ENCODE data around the gene FSHR. TPM values are rescaled to one million over a fixed set of nuclear protein-coding genes. Genes with fewer than 3 reads are reported as not detected.

Gene FSHR
- total RNA-seq, 1 donor from 2014 or later = 0.30 TPM

GRCh38 chr2:48968011-48968410 lies 186.3 kb downstream of the FSHR start:
- Mint-ChIP-seq H3K36me3 (ENCODE audit: low read depth, unreplicated experiment) (no peaks in the 10 kb centered on the region), H3K9me3 (ENCODE audit: unreplicated experiment) (no peaks in the 10 kb centered on the region), H3K4me3 (ENCODE audit: unreplicated experiment) (no peak overlapping the region), H3K4me1 (ENCODE audit: low read depth, unreplicated experiment) (no peaks in the 10 kb centered on the region), H3K27ac (ENCODE audit: unreplicated experiment) (no peak overlapping the region), H3K27me3 (ENCODE audit: low read depth, unreplicated experiment) (no peaks in the 10 kb centered on the region)
- H3K4me1 ChIP-seq (ENCODE audit: insufficient read depth, low read length) = no peaks in the 10 kb centered on the region
- H3K9ac ChIP-seq (ENCODE audit: low read length) = no peak overlapping the region
- H3K79me2 ChIP-seq (ENCODE audit: insufficient read depth, low read length) = no peaks in the 10 kb centered on the region
- no peak overlapping the region for H3K27ac ChIP-seq (ENCODE audit: low read depth, low read length)
- no peaks in the 10 kb centered on the region for H3K9me3 ChIP-seq (ENCODE audit: insufficient read depth, low read depth, low read length)
- H3K4me2 ChIP-seq (ENCODE audit: low read length) = no peak overlapping the region
- H2AFZ ChIP-seq (ENCODE audit: low read depth, low read length) = no peak overlapping the region
- no peak overlapping the region for H3K4me3 ChIP-seq (ENCODE audit: insufficient read depth, low read depth, low read length)
- H4K20me1 ChIP-seq (ENCODE audit: insufficient read depth, low read length) = no peaks in the 10 kb centered on the region
- no peak for DNase-seq (ENCODE audit: low read depth)
- H3K36me3 ChIP-seq (ENCODE audit: insufficient read depth, low read length) = no peaks in the 10 kb centered on the region
- FAIRE-seq = no peak
- TF ChIP-seq EZH2 (IDR thresholded peaks at IDR 0.05; ENCODE audit: insufficient read depth, low read length) = no peak
- TF ChIP-seq, protein P1, sequence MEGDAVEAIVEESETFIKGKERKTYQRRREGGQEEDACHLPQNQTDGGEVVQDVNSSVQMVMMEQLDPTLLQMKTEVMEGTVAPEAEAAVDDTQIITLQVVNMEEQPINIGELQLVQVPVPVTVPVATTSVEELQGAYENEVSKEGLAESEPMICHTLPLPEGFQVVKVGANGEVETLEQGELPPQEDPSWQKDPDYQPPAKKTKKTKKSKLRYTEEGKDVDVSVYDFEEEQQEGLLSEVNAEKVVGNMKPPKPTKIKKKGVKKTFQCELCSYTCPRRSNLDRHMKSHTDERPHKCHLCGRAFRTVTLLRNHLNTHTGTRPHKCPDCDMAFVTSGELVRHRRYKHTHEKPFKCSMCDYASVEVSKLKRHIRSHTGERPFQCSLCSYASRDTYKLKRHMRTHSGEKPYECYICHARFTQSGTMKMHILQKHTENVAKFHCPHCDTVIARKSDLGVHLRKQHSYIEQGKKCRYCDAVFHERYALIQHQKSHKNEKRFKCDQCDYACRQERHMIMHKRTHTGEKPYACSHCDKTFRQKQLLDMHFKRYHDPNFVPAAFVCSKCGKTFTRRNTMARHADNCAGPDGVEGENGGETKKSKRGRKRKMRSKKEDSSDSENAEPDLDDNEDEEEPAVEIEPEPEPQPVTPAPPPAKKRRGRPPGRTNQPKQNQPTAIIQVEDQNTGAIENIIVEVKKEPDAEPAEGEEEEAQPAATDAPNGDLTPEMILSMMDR (IDR thresholded peaks at IDR 0.05; ENCODE audit: insufficient read depth, low read depth, low read length) = no peak
- H3K27me3 ChIP-seq (ENCODE audit: insufficient read depth, low read length) = no peaks in the 10 kb centered on the region

DNA sequence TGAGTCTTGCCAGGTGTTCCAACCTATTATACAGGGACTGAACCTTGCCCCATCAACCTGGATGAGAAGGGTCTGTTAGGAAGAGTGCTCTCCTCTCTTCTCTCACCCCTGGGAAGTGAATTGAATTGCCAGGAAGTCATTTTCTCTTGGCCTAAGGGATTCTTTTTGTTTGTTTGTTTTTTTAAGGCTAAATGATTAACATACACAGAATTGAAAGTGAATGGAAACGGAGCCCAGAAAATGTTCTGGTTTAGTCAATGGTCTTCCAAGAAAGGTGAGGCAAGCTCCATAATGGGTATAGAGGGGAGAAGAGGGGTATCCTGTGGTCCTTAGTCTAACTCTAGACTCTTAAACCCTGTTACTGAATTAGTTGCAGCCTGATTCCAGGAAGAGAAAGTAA lies 189.1 kb downstream of the FSHR start:
- Histone ChIP-seq H3K4me2 (ENCODE audit: low read length) (no peak overlapping the region), H3K27me3 (ENCODE audit: insufficient read depth, low read length) (no peaks in the 10 kb centered on the region), H3K36me3 (ENCODE audit: insufficient read depth, low read length) (no peaks in the 10 kb centered on the region), H4K20me1 (ENCODE audit: insufficient read depth, low read length) (no peaks in the 10 kb centered on the region), H3K4me1 (ENCODE audit: insufficient read depth, low read length) (no peaks in the 10 kb centered on the region), H2AFZ (ENCODE audit: low read depth, low read length) (no peak overlapping the region), H3K79me2 (ENCODE audit: insufficient read depth, low read length) (no peaks in the 10 kb centered on the region), H3K4me3 (ENCODE audit: insufficient read depth, low read depth, low read length) (no peak overlapping the region), H3K9me3 (ENCODE audit: insufficient read depth, low read depth, low read length) (no peaks in the 10 kb centered on the region), H3K9ac (ENCODE audit: low read length) (no peak overlapping the region), H3K27ac (ENCODE audit: low read depth, low read length) (no peak overlapping the region)
- Mint-ChIP-seq H3K36me3 (ENCODE audit: low read depth, unreplicated experiment) (no peaks in the 10 kb centered on the region), H3K4me1 (ENCODE audit: low read depth, unreplicated experiment) (no peaks in the 10 kb centered on the region), H3K4me3 (ENCODE audit: unreplicated experiment) (no peak overlapping the region), H3K27me3 (ENCODE audit: low read depth, unreplicated experiment) (no peaks in the 10 kb centered on the region), H3K9me3 (ENCODE audit: unreplicated experiment) (peaks cover 2% of the 10 kb centered on the region), H3K27ac (ENCODE audit: unreplicated experiment) (no peak overlapping the region)
- no peak for TF ChIP-seq EZH2 (IDR thresholded peaks at IDR 0.05; ENCODE audit: insufficient read depth, low read length)
- TF ChIP-seq, protein P1 (IDR thresholded peaks at IDR 0.05; ENCODE audit: insufficient read depth, low read depth, low read length) = no peak
- DNase-seq (ENCODE audit: low read depth) (no peak), FAIRE-seq (no peak)

- Mint-ChIP-seq H3K4me1 (ENCODE audit: low read depth, unreplicated experiment) (no peaks in the 10 kb centered on the region), H3K9me3 (ENCODE audit: unreplicated experiment) (peaks cover 2% of the 10 kb centered on the region), H3K4me3 (ENCODE audit: unreplicated experiment) (no peak overlapping the region), H3K36me3 (ENCODE audit: low read depth, unreplicated experiment) (no peaks in the 10 kb centered on the region), H3K27me3 (ENCODE audit: low read depth, unreplicated experiment) (no peaks in the 10 kb centered on the region), H3K27ac (ENCODE audit: unreplicated experiment) (no peak overlapping the region)
- FAIRE-seq (no peak), DNase-seq (ENCODE audit: low read depth) (no peak)
- Histone ChIP-seq H2AFZ (ENCODE audit: low read depth, low read length) (no peak overlapping the region), H4K20me1 (ENCODE audit: insufficient read depth, low read length) (no peaks in the 10 kb centered on the region), H3K27ac (ENCODE audit: low read depth, low read length) (no peak overlapping the region), H3K27me3 (ENCODE audit: insufficient read depth, low read length) (no peaks in the 10 kb centered on the region), H3K9me3 (ENCODE audit: insufficient read depth, low read depth, low read length) (no peaks in the 10 kb centered on the region), H3K9ac (ENCODE audit: low read length) (no peak overlapping the region), H3K4me2 (ENCODE audit: low read length) (no peak overlapping the region), H3K36me3 (ENCODE audit: insufficient read depth, low read length) (no peaks in the 10 kb centered on the region), H3K4me1 (ENCODE audit: insufficient read depth, low read length) (no peaks in the 10 kb centered on the region), H3K4me3 (ENCODE audit: insufficient read depth, low read depth, low read length) (no peak overlapping the region), H3K79me2 (ENCODE audit: insufficient read depth, low read length) (no peaks in the 10 kb centered on the region)
- TF ChIP-seq, protein P1 (IDR thresholded peaks at IDR 0.05; ENCODE audit: insufficient read depth, low read depth, low read length) = no peak
- no peak for TF ChIP-seq EZH2 (IDR thresholded peaks at IDR 0.05; ENCODE audit: insufficient read depth, low read length)
Observed at GRCh38 chr2:48961009-48961408, 193.3 kb downstream of the FSHR start.
